GM12873 (cell line): Measurements from ENCODE around the gene PSTPIP2.
A peak's percentile ranks its signal among the peaks of the same experiment; 100 is the strongest.

Experiments used
- TF ChIP-seq, protein P1 (sequence below): IDR thresholded peaks from 2 replicates; pipeline ENCODE4 v1.5.1; 2012; ENCODE audit warnings: low read depth, mild to moderate bottlenecking, moderate library complexity, low read length, control low read depth; ENCODE audit not compliant: insufficient read depth; ENCODE audit errors: missing control alignments

PSTPIP2 gene

DNA sequence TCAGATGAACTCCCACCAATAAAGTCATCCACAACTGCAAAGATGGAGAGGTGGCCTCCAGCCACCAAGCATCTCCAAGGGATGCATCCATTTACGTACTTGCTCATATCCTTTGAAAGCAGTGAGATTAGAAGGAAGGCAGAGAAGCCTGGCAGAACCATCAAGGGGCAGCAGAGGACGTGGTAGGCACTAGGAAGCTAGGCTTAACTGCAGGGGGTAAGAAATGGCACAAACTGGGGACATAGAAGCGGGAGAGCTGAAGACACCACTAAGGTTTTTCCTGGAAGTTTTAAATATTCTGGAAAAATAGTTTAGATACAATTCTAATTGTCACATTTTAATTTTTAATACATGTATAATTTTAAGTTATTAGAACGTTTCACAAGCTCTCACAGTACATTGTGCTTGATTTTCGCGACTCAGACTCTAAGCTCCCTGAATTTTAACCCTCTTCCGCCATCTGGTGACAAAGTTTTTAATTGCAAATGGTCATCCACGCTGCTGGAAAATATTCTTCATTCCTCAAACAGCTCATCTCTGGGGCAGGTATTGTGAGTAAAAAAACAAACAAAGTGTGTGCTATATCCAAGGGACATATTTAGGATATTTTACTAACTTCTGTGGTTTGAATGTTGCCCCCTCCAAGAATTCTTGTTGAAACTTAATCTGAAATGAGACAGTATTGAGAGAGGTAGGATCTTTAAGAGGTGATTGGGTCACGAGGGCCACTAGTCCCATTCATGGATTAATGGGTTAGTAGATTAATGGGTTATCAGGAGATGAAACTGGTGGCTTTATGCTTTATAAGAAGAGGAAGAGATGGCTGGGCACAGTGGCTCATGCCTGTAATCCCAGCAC, 1.6 kb upstream of the PSTPIP2 start:
- TF ChIP-seq, protein P1, sequence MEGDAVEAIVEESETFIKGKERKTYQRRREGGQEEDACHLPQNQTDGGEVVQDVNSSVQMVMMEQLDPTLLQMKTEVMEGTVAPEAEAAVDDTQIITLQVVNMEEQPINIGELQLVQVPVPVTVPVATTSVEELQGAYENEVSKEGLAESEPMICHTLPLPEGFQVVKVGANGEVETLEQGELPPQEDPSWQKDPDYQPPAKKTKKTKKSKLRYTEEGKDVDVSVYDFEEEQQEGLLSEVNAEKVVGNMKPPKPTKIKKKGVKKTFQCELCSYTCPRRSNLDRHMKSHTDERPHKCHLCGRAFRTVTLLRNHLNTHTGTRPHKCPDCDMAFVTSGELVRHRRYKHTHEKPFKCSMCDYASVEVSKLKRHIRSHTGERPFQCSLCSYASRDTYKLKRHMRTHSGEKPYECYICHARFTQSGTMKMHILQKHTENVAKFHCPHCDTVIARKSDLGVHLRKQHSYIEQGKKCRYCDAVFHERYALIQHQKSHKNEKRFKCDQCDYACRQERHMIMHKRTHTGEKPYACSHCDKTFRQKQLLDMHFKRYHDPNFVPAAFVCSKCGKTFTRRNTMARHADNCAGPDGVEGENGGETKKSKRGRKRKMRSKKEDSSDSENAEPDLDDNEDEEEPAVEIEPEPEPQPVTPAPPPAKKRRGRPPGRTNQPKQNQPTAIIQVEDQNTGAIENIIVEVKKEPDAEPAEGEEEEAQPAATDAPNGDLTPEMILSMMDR: peak; percentile 53

DNA sequence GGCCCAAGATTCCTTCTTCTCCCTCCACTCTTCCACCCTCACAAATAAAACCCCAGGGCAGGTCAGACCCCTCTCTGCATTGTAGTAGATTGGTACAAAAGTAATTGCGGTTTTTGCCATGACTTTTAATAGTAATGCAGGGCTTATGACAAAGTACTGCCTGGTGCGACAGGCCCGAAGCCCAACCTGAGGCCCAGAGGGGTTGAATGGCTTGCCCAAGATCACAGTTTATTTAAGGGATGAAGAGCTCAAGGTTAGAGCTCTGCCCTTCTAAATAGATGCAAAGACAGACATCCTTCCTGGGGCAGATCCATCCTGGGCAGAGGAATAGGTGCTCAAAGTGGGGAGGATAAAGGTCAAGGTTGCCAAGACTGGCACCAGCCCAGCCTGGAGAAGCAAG, 899 bp upstream of the PSTPIP2 start:
- TF ChIP-seq, protein P1: no peak

DNA sequence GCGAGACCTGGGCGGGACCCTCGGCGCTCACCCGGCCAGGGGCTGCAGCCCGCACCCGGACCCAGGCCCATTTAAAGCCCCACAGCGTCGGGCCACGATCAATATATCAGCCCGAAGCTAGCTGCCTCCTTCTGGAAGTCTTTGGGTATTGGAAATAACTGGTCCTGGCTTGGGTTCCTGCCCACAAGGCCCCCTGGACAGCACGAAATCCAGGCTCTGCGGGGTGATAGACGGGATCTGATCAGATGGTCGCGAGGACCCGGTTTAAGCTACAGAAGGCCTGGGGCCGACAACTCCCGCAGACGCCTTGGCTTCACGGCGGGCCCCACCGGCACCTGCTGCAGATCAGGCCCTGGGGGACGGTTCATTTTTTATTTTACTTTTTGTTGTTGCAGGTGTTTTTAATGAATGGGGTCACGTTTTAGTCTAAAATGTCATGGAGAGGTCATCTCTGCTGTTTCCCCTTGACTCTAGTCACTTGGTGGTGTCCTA, 362 bp upstream of the PSTPIP2 start:
- TF ChIP-seq, protein P1: no peak

DNA sequence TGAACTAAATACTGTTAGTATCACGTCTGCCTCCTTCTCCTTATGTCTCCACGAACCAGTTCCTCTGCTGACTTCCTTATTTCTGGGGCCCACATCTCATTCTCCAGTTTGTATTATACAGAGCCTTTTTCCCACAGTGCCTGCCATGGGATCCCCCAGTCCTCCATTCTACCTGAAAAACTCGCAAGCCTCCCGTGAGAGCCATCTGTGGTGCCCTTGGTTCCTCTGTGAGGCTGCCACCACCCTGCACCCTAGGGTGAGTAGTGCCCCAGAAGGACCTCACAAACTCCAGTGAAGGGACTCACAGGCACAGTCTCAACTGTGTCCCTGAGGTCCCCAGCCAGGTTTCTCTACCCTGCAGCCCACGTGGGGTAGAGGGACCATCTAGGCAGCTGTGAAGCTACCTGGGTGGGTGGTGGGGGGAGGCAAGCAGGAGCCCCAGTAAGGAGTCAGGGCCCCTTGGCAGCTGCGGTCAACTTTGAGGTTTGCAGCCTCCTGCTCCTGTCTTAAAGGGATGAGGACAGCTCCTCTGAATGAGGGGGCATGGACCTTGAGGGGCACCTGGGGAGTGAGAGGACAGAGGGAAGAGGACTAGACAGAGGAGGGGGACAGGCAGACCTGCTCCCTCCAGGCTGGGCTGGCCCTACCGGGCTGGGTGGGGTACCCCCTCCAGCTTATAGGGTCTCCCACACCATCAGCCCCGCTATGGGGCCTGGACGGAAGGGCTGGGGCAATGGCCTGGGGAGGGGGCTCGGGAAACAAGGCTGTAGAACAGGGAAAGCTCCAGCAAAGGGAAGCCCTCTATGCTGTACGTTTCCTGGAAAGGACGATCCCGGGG, 1.0 kb downstream of the PSTPIP2 start:
- TF ChIP-seq, protein P1: no peak

DNA sequence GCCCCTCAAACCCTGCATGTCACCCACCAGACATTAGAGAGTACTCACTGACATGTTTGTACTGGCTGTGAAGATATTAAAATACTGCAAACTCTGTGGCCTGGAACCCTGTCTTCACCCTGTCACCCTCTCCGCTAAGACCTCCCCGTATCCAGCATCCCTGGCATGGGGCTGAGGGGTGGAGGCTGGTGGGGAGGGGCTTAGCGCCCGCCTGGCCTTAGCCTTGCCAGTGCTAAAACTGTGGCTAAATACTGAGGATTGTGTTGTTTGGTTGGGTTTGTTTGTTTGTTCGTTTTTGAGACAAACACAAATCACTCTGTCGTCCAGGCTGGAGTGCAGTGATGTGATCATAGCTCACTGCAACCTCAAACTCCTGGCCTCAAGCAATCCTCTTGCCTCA, 1.8 kb downstream of the PSTPIP2 start:
- TF ChIP-seq, protein P1: no peak

DNA sequence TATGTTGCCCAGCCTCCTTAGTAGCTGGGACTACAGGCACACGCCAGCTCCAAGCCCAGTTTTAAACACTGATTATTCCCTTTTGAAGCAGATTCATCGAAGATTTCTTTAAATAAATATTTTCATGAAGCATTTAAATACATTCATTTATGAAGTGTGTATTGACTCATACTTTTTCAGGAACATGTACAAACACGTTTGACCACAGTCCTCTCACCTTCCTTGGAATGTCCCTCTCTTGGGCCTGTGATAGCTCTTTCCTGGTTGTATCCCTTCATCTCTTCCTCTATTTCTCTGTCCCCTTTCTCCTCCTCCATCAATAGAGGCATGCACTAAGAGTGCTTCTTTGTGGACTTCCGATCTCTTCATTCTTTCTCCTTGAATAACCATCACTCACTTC, 2.5 kb downstream of the PSTPIP2 start:
- TF ChIP-seq, protein P1: no peak

DNA sequence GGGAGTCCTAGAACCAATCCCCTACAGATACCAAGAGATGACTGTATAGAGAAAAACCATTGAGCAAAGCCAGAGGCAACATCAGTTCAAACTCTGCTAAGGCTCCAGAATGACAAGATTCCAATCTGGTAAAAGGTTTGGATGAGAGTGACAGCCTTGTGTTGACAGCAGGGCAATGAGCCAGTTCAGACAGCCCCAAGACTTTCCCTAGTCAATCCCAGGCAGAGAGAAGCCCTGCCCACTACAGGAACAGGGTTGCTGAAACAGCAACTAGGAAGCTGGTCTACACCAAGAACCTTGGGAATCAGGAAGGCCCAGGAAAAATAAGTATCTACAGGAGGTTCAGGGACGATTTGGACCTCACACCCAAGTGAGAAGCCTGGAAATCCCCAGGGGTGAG, 3.3 kb downstream of the PSTPIP2 start:
- TF ChIP-seq, protein P1: no peak
